Measurements from ENCODE around the gene ARMC6. TPM values are rescaled to one million over a fixed set of nuclear protein-coding genes. Genes with fewer than 3 reads are reported as not detected.

The ARMC6 gene
- total RNA-seq, 6 experiments from 2014 or later: 19.3 to 64.8 (median 41.4) TPM

- DNase-seq (no peak), ATAC-seq (no peak)
- no peak overlapping the region for H3K4me3 ChIP-seq
- no peaks in the 10 kb centered on the region for H3K27me3 ChIP-seq
- WGBS (ENCODE audit: insufficient coverage, low coverage, low lambda C conversion rate, missing lambda C conversion rate): 81% methylated on average over 6 of the region's 6 CpGs
- H3K27ac ChIP-seq: no peak overlapping the region
- H3K36me3 ChIP-seq: peaks cover 0 to 34% (median 6%) of the 10 kb centered on the region in 4 donors
- TF ChIP-seq POLR2A (IDR thresholded peaks at IDR 0.05) (no peak), CTCF (IDR thresholded peaks at IDR 0.05) (no peak)
- no peaks in the 10 kb centered on the region for H3K4me1 ChIP-seq
- no peaks in the 10 kb centered on the region for H3K9me3 ChIP-seq
- intact Hi-C loops (cut with DNase I): no loop called here
Measured at GRCh38 chr19:18996796-18997394, 36.5 kb upstream of the ARMC6 start.

DNA sequence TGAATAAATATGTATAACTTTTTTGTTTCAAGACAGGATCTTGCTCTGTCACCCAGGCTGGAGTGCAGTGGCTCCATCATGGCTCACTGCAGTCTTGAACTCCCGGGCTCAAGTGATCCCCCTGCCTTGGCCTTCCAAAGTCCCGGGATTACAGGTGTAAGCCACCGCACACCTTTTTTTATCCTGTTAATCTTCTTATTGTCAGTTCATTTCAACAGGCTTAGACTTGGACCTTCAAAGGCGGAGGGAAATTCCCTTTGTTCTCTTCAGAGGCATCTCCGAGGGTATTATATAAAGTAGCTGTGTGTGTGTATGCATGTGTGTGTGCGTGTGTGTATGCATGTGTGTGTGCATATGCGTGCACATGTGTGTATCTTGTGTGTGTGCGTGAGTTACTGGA lies 35.1 kb upstream of the ARMC6 start:
- Histone ChIP-seq H3K27ac (no peak overlapping the region), H3K4me1 (no peaks in the 10 kb centered on the region), H3K4me3 (no peak overlapping the region), H3K27me3 (no peaks in the 10 kb centered on the region), H3K9me3 (no peaks in the 10 kb centered on the region), H3K36me3 (peaks cover 0 to 33% (median 3%) of the 10 kb centered on the region in 4 donors)
- 91% methylated on average over 8 of the region's 8 CpGs for WGBS (ENCODE audit: insufficient coverage, low coverage, low lambda C conversion rate, missing lambda C conversion rate)
- TF ChIP-seq POLR2A (IDR thresholded peaks at IDR 0.05): no peak
- no peak for TF ChIP-seq CTCF (IDR thresholded peaks at IDR 0.05)
- ATAC-seq (no peak), DNase-seq (no peak)
- intact Hi-C loops (cut with DNase I): no loop called here

DNA sequence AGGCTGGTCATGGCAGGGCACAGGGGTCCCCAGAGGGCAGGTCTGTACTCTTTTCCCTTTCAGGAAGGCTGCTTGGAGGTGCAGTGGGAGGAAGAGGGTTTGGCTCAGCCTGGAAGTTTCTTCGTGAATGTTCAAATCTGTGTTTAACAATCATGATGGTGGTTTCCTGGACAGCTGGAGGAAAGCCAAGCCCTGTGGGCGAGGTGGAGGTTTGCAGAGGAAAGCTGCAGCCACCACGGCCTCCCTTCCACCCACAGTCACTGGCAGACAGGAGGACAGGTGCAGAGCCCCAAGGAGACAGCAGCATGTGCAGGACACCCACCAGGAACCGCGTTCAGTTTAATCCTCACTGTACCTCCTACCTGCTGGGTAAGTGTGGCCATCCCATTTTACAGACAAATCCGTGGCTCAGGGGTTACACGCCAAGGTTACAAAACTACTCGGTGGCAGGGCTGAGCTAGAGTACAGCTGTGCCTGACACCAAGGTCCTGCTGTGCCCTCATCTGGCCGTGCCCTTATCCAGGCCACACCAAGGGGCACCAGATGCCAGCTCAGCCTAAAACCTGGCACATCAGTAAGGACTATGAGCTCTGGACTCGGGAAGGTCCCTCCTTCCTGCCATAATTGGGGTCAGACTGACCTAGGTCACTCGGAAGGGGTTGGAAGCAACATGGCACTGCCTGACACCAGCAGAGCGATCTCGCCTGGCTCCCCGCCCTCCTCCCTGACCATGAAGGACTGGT lies 34.2 kb upstream of the ARMC6 start:
- H3K36me3 ChIP-seq: peaks cover 0 to 33% (median 2%) of the 10 kb centered on the region in 4 donors
- 47% methylated on average over 3 of the region's 14 CpGs for WGBS (ENCODE audit: insufficient coverage, low coverage, low lambda C conversion rate, missing lambda C conversion rate)

GRCh38 chr19:18999896-19000620 lies 33.3 kb upstream of the ARMC6 start:
- WGBS (ENCODE audit: insufficient coverage, low coverage, low lambda C conversion rate, missing lambda C conversion rate): 82% methylated on average over 11 of the region's 11 CpGs
- Histone ChIP-seq H3K4me3 (no peak overlapping the region), H3K27ac (no peak overlapping the region), H3K4me1 (no peaks in the 10 kb centered on the region), H3K27me3 (no peaks in the 10 kb centered on the region), H3K9me3 (no peaks in the 10 kb centered on the region), H3K36me3 (peaks cover 0 to 31% (median 3%) of the 10 kb centered on the region in 4 donors)
- DNase-seq: peak in 1 of 3 donors; percentile 38
- ATAC-seq: peak; percentile 6 to 56 (median 34)
- TF ChIP-seq POLR2A (IDR thresholded peaks at IDR 0.05) (no peak), CTCF (IDR thresholded peaks at IDR 0.05) (peak in 3 of 4 donors; percentile 23 to 29 (median 25))
- intact Hi-C loops (cut with DNase I): no loop called here

More for the DNA sequence above, 34.2 kb upstream of the ARMC6 start:
- TF ChIP-seq POLR2A (IDR thresholded peaks at IDR 0.05): no peak
- Histone ChIP-seq H3K4me3 (no peak overlapping the region), H3K27ac (no peak overlapping the region), H3K4me1 (no peaks in the 10 kb centered on the region), H3K27me3 (no peaks in the 10 kb centered on the region), H3K9me3 (no peaks in the 10 kb centered on the region)
- ATAC-seq: peak; percentile 24 to 86 (median 60)
- intact Hi-C loops (cut with DNase I): no loop called here
- DNase-seq: peak in 2 of 3 donors; percentile 69 to 71
